K562 (cell line): Measurements from ENCODE around the gene TRIM31. TPM values are rescaled to one million over a fixed set of nuclear protein-coding genes. Genes with fewer than 3 reads are reported as not detected.

ENCODE experiments used
- ATF2 ChIP-seq: sonication (generic); formaldehyde crosslinking; IDR thresholded peaks from 2 replicates; pipeline ENCODE4 v1.8.1; 2022; ENCODE audit warnings: missing genetic modification reagents
- EWSR1 ChIP-seq: fragments of 450-650 bp; IDR thresholded peaks from 2 replicates; pipeline ENCODE4 v1.6.1; 2018; ENCODE audit warnings: borderline replicate concordance, mild to moderate bottlenecking, low read depth, moderate library complexity; ENCODE audit not compliant: partially characterized antibody
- GTF3C2 ChIP-seq: IDR thresholded peaks from 3 replicates; pipeline ENCODE4 v1.6.1; 2011; ENCODE audit warnings: borderline replicate concordance, mild to moderate bottlenecking, moderate library complexity; ENCODE audit not compliant: insufficient read length; ENCODE audit errors: extremely low read depth
- MAFF ChIP-seq: IDR thresholded peaks from 2 replicates; pipeline ENCODE4 v1.6.1; 2012; ENCODE audit warnings: low read length, improper control_type of control experiment
- RBFOX2 ChIP-seq: fragments of 200-400 bp; formaldehyde crosslinking; IDR thresholded peaks from 2 replicates; pipeline ENCODE4 v1.6.1; 2017; ENCODE audit warnings: low read depth, mild to moderate bottlenecking, low read length, moderate library complexity
- SREBF1 ChIP-seq: fragments of 150-350 bp; IDR thresholded peaks from 2 replicates; pipeline ENCODE4 v1.6.1; 2014; ENCODE audit warnings: antibody characterized with exemption, low read depth, low read length, borderline replicate concordance
- YY1 ChIP-seq, 3 experiments: IDR thresholded peaks; 2 replicates each; pipeline ENCODE4 v1.6.1; 2011; ENCODE audit warnings: low read length in 2 of 3, mild to moderate bottlenecking in 2 of 3, moderate library complexity in 2 of 3, borderline replicate concordance in 1 of 3, control low read depth in 1 of 3, low read depth in 1 of 3; ENCODE audit not compliant: insufficient read depth in 3 of 3, insufficient replicate concordance in 2 of 3, control insufficient read depth in 1 of 3, insufficient read length in 1 of 3; ENCODE audit errors: extremely low read depth in 1 of 3
- ZNF184 ChIP-seq: sonication (generic); formaldehyde crosslinking; IDR thresholded peaks from 2 replicates; pipeline ENCODE4 v1.5.0; 2020; ENCODE audit warnings: missing genetic modification reagents
- ZNF609 ChIP-seq: sonication (generic); formaldehyde crosslinking; IDR thresholded peaks from 2 replicates; pipeline ENCODE4 v1.8.1; 2023; ENCODE audit warnings: missing genetic modification reagents, mild to moderate bottlenecking, borderline replicate concordance
- polyA plus RNA-seq, 8 experiments: library from polyadenylated mRNA; depleted of rRNA in 4 of 8; stranded (reverse) in 5 of 8; unstranded in 3 of 8; fragments of >200 nt; fragmentation: Nextera tagmentation in 2 of 8; fragmentation: Illumina TruSeq in 1 of 8; extraction: Ambion mirVana in 2 of 8; extraction: Trizol in 1 of 8; gene quantifications; 2 replicates each; pipeline versions ENCODE4 v1.2.1 to v1.2.3, GENCODE V29; 2011 to 2014; ENCODE audit warnings: inconsistent platforms in 1 of 8, missing spikeins in 1 of 8
- total RNA-seq, 7 experiments: library from RNA; depleted of rRNA in 6 of 7; stranded (reverse); fragments of >200 nt in 6 of 7; fragmentation: Illumina TruSeq in 2 of 7; extraction: Trizol in 2 of 7; gene quantifications; 2 replicates each; pipeline versions ENCODE4 v1.2.1 to v1.2.3, GENCODE V29; 2011 to 2021; ENCODE audit warnings: low replicate concordance in 1 of 7
- TF ChIP-seq, protein P1 (sequence below): sonication (generic); formaldehyde crosslinking; IDR thresholded peaks from 2 replicates; pipeline ENCODE4 v1.8.0; 2022; ENCODE audit warnings: missing genetic modification reagents, mild to moderate bottlenecking, borderline replicate concordance
- TF ChIP-seq, protein P2 (sequence below): fragments of 450-650 bp; IDR thresholded peaks from 2 replicates; pipeline ENCODE4 v1.7.1; 2018; ENCODE audit warnings: mild to moderate bottlenecking, low read depth; ENCODE audit not compliant: partially characterized antibody

The TRIM31 gene
- total and polyA plus RNA-seq, 9 of the 15 experiments (the other 6 are each of a cell fraction or from before 2014, with no cell fraction given) = not detected

DNA sequence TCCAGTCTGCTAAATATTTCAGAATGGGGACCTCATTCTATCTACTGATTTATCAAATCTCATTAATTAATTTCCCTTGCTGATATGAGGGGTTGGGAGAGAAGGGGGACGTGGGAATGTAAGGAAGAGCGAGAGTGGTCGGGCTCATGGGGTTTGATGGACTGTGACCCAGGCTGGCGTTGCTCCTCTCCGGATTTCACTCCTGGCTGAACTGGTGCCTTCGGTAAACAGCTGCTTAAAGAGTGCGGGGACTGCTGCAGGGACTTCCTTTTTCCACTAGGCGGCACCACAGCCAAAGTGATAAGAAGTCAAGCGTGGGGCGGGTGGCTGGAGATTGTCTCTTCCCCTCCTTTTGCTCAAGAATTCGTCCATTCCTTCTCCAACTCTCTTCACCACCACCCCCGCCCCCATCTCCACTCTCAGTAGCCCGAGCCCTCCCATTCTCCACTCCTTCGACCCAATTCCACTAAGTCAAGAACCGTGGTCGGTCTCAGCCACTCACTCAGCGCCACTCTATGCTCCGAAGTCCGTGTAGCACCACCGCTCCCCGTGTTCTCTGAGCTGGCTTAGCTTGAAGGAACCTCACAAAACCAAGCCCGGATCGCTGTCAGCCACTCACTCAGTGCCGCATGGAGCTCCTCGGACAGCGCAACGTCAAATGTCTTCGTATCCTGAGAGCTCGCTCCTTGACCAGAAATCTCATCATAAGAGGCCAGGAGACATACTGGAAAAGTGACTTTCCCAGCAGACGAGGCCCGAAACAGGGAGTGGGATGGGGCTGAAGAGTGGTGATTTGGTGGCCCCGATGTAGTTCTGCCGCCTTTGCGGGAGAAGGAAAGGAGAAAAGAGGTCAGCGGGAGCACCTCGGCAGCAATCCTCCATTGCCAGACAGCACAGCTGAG is 9.7 kb downstream of the TRIM31 start (continued):
- peak in 2 of 3 experiments; percentile 14 to 44 for TF ChIP-seq YY1 (IDR thresholded peaks at IDR 0.05; ENCODE audit: borderline replicate concordance in 1 of 3, control insufficient read depth in 1 of 3, extremely low read depth in 1 of 3, insufficient read depth in 3 of 3, insufficient read length in 1 of 3, insufficient replicate concordance in 2 of 3, low read depth in 1 of 3, low read length in 2 of 3)
- no peak for TF ChIP-seq ZNF609
- no peak for TF ChIP-seq ATF2 (CRISPR knock-in tag)
- TF ChIP-seq ZNF184 (CRISPR knock-in tag) = no peak
- no peak for TF ChIP-seq MAFF
- no peak for TF ChIP-seq EWSR1
- no peak for TF ChIP-seq RBFOX2
- no peak for TF ChIP-seq GTF3C2
- TF ChIP-seq SREBF1 = no peak
- TF ChIP-seq, protein P1, sequence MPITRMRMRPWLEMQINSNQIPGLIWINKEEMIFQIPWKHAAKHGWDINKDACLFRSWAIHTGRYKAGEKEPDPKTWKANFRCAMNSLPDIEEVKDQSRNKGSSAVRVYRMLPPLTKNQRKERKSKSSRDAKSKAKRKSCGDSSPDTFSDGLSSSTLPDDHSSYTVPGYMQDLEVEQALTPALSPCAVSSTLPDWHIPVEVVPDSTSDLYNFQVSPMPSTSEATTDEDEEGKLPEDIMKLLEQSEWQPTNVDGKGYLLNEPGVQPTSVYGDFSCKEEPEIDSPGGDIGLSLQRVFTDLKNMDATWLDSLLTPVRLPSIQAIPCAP = no peak
- TF ChIP-seq, protein P2, sequence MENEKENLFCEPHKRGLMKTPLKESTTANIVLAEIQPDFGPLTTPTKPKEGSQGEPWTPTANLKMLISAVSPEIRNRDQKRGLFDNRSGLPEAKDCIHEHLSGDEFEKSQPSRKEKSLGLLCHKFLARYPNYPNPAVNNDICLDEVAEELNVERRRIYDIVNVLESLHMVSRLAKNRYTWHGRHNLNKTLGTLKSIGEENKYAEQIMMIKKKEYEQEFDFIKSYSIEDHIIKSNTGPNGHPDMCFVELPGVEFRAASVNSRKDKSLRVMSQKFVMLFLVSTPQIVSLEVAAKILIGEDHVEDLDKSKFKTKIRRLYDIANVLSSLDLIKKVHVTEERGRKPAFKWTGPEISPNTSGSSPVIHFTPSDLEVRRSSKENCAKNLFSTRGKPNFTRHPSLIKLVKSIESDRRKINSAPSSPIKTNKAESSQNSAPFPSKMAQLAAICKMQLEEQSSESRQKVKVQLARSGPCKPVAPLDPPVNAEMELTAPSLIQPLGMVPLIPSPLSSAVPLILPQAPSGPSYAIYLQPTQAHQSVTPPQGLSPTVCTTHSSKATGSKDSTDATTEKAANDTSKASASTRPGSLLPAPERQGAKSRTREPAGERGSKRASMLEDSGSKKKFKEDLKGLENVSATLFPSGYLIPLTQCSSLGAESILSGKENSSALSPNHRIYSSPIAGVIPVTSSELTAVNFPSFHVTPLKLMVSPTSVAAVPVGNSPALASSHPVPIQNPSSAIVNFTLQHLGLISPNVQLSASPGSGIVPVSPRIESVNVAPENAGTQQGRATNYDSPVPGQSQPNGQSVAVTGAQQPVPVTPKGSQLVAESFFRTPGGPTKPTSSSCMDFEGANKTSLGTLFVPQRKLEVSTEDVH = no peak
